Stimulated activated CD4-positive, alpha-beta T cell treated with anti-CD3 and anti-CD28 coated beads, Interleukin-12 subunit alpha, Interleukin-12 subunit beta, amount 100 ng/mL, for 4 hours (primary cell): ENCODE results near the gene CRTC1.
"Not testable (repeated sequence)": the region's sequence is repeated elsewhere in the genome, so short reads cannot be mapped to it uniquely, and the experiment has no call there.

Source experiments
- DNase-seq: peaks from one replicate; pipeline ENCODE4 v3.0.0-alpha.2; 2020

The CRTC1 gene

GRCh38 chr19:18704054-18704453 lies 20.6 kb downstream of the CRTC1 start:
- DNase-seq = no peak

GRCh38 chr19:18704971-18705370 lies 21.5 kb downstream of the CRTC1 start:
- no peak for DNase-seq

GRCh38 chr19:18708452-18709231 lies 25.2 kb downstream of the CRTC1 start:
- DNase-seq = no peak

- DNase-seq = no peak
These were observed 26.1 kb downstream of the CRTC1 start for GRCh38 chr19:18709546-18709945.

- DNase-seq = no peak
These were observed 26.7 kb downstream of the CRTC1 start for GRCh38 chr19:18710186-18710585.

GRCh38 chr19:18710996-18711751 lies 27.7 kb downstream of the CRTC1 start:
- no peak for DNase-seq

- no peak for DNase-seq
These were observed 28.4 kb downstream of the CRTC1 start for GRCh38 chr19:18711893-18712292.

GRCh38 chr19:18712981-18713380 lies 29.5 kb downstream of the CRTC1 start:
- no peak for DNase-seq

GRCh38 chr19:18713550-18714117 lies 30.2 kb downstream of the CRTC1 start:
- no peak for DNase-seq

GRCh38 chr19:18715416-18715815 lies 31.9 kb downstream of the CRTC1 start:
- no peak for DNase-seq

GRCh38 chr19:18716857-18717256 lies 33.4 kb downstream of the CRTC1 start:
- DNase-seq = no peak

- no peak for DNase-seq
These were observed 34.1 kb downstream of the CRTC1 start for GRCh38 chr19:18717601-18718000.

- no peak for DNase-seq
These were observed 34.6 kb downstream of the CRTC1 start for GRCh38 chr19:18718015-18718526.

GRCh38 chr19:18718846-18719458 lies 35.5 kb downstream of the CRTC1 start:
- no peak for DNase-seq

GRCh38 chr19:18719541-18719940 lies 36.1 kb downstream of the CRTC1 start:
- no peak for DNase-seq

- no peak for DNase-seq
These were observed 40.4 kb downstream of the CRTC1 start for GRCh38 chr19:18723871-18724377.

- DNase-seq = no peak
These were observed 42.6 kb downstream of the CRTC1 start for GRCh38 chr19:18725841-18726770.

GRCh38 chr19:18726846-18727245 lies 43.4 kb downstream of the CRTC1 start:
- no peak for DNase-seq

- not testable (repeated sequence) for DNase-seq
These were observed 44.1 kb downstream of the CRTC1 start for GRCh38 chr19:18727602-18728001.

- DNase-seq = no peak
These were observed 46.6 kb downstream of the CRTC1 start for GRCh38 chr19:18729933-18730530.

- no peak for DNase-seq
These were observed 47.5 kb downstream of the CRTC1 start for GRCh38 chr19:18730885-18731513.
